ENCODE data around the gene SUPT3H. TPM values are rescaled to one million over a fixed set of nuclear protein-coding genes. Genes with fewer than 3 reads are reported as not detected.

The SUPT3H gene
- total and polyA plus RNA-seq, 2 donors (not counting 1 experiment from before 2014, with no cell fraction given) = 5.5 to 12.4 TPM

- H3K27me3 Mint-ChIP-seq = no peaks in the 10 kb centered on the region
- H3K9me3 Mint-ChIP-seq (ENCODE audit: insufficient read depth) = peaks cover 6% of the 10 kb centered on the region
- Histone ChIP-seq H3K4me2 (replicated peaks; ENCODE audit: low read depth, low read length, poor library complexity, severe bottlenecking) (no peak overlapping the region), H2AFZ (ENCODE audit: insufficient read depth, low read depth, low read length, poor library complexity, severe bottlenecking) (no peak overlapping the region), H3K9me3 (ENCODE audit: control extremely low read depth in 1 of 3, control insufficient read depth in 2 of 3, insufficient read depth in 1 of 3, low read length in 2 of 3) (peaks cover 0 to 2% (median 0%) of the 10 kb centered on the region in 3 donors), H3K4me3 (ENCODE audit: control extremely low read depth in 1 of 5, extremely low read depth in 1 of 5, insufficient read depth in 1 of 5, low read depth in 2 of 5, low read length in 4 of 5) (no peak overlapping the region), H4K20me1 (ENCODE audit: control insufficient read depth, insufficient read depth, low read length, poor library complexity, severe bottlenecking) (no peaks in the 10 kb centered on the region), H3K9ac (ENCODE audit: low read length) (no peak overlapping the region), H3K79me2 (ENCODE audit: control insufficient read depth, insufficient read depth, low read length) (no peaks in the 10 kb centered on the region), H3K4me1 (ENCODE audit: control insufficient read depth in 2 of 2, insufficient read depth in 2 of 2, low read length in 2 of 2) (no peaks in the 10 kb centered on the region), H3K36me3 (replicated peaks in 1 of 2; ENCODE audit: control extremely low read depth in 1 of 2, control insufficient read depth in 1 of 2, extremely low read depth in 1 of 2, insufficient read depth in 2 of 2, low read length in 1 of 2) (peaks cover 0 to 5% of the 10 kb centered on the region in 2 experiments), H3K27me3 (replicated peaks in 1 of 4; ENCODE audit: control extremely low read depth in 1 of 4, control insufficient read depth in 3 of 4, insufficient read depth in 4 of 4, low read length in 3 of 4) (no peaks in the 10 kb centered on the region), H3K27ac (ENCODE audit: low read length in 2 of 2) (no peak overlapping the region)
- no peak overlapping the region for H3K4me3 Mint-ChIP-seq
- DNase-seq = no peak
- intact Hi-C loops (cut with micrococcal nuclease) = no loop called here
- ChIA-PET POLR2A (no interaction called here), CTCF (interaction anchor here (1.3 kb wide), 1 partner anchor 15 kb away, joined by 4 read pairs; no protein-coding TSS in a partner anchor)
- no peak for TF ChIP-seq EZH2 (IDR thresholded peaks at IDR 0.05; ENCODE audit: borderline replicate concordance, insufficient read depth, low read depth, low read length, poor library complexity, severe bottlenecking)
- no peak for TF ChIP-seq CTCF (IDR thresholded peaks at IDR 0.05)
- no peak for ATAC-seq (ENCODE audit: low read depth)
- no peak overlapping the region for H3K27ac Mint-ChIP-seq
- no peaks in the 10 kb centered on the region for H3K4me1 Mint-ChIP-seq
Measured at GRCh38 chr6:45012687-45013086, 365.0 kb downstream of the SUPT3H start.

GRCh38 chr6:45009576-45009975 is 368.2 kb downstream of the SUPT3H start:
- Histone ChIP-seq H3K4me2 (replicated peaks; ENCODE audit: low read depth, low read length, poor library complexity, severe bottlenecking) (no peak overlapping the region), H3K9me3 (ENCODE audit: control extremely low read depth in 1 of 3, control insufficient read depth in 2 of 3, insufficient read depth in 1 of 3, low read length in 2 of 3) (peaks cover 0 to 2% (median 0%) of the 10 kb centered on the region in 3 donors), H3K27me3 (replicated peaks in 1 of 4; ENCODE audit: control extremely low read depth in 1 of 4, control insufficient read depth in 3 of 4, insufficient read depth in 4 of 4, low read length in 3 of 4) (no peaks in the 10 kb centered on the region), H3K36me3 (replicated peaks in 1 of 2; ENCODE audit: control extremely low read depth in 1 of 2, control insufficient read depth in 1 of 2, extremely low read depth in 1 of 2, insufficient read depth in 2 of 2, low read length in 1 of 2) (peaks cover 0 to 5% of the 10 kb centered on the region in 2 experiments), H3K4me3 (ENCODE audit: control extremely low read depth in 1 of 5, extremely low read depth in 1 of 5, insufficient read depth in 1 of 5, low read depth in 2 of 5, low read length in 4 of 5) (no peak overlapping the region), H4K20me1 (ENCODE audit: control insufficient read depth, insufficient read depth, low read length, poor library complexity, severe bottlenecking) (no peaks in the 10 kb centered on the region), H3K4me1 (ENCODE audit: control insufficient read depth in 2 of 2, insufficient read depth in 2 of 2, low read length in 2 of 2) (no peaks in the 10 kb centered on the region), H2AFZ (ENCODE audit: insufficient read depth, low read depth, low read length, poor library complexity, severe bottlenecking) (no peak overlapping the region), H3K9ac (ENCODE audit: low read length) (no peak overlapping the region), H3K27ac (ENCODE audit: low read length in 2 of 2) (no peak overlapping the region), H3K79me2 (ENCODE audit: control insufficient read depth, insufficient read depth, low read length) (no peaks in the 10 kb centered on the region)
- POLR2A ChIA-PET = no interaction called here
- H3K27me3 Mint-ChIP-seq = no peaks in the 10 kb centered on the region
- no CpG with 5 or more reads among the region's 3 CpGs for WGBS (ENCODE audit: insufficient coverage)
- CTCF ChIA-PET = no interaction called here
- DNase-seq (no peak), ATAC-seq (ENCODE audit: low read depth) (no peak)
- intact Hi-C loops (cut with micrococcal nuclease) = no loop called here
- no peaks in the 10 kb centered on the region for H3K4me1 Mint-ChIP-seq
- H3K9me3 Mint-ChIP-seq (ENCODE audit: insufficient read depth) = peaks cover 6% of the 10 kb centered on the region
- TF ChIP-seq EZH2 (IDR thresholded peaks at IDR 0.05; ENCODE audit: borderline replicate concordance, insufficient read depth, low read depth, low read length, poor library complexity, severe bottlenecking) = no peak
- no peak for TF ChIP-seq CTCF (IDR thresholded peaks at IDR 0.05)
- no peak overlapping the region for H3K27ac Mint-ChIP-seq
- H3K4me3 Mint-ChIP-seq = no peak overlapping the region

Measured in B cell (primary cell).